AG09319 (cell line): ENCODE data around the gene KLHL42.

Experiments
- DNase-seq: peaks from one replicate; pipeline ENCODE4 v3.0.0-alpha.2; 2010; ENCODE audit warnings: low read depth; ENCODE audit errors: extremely low read depth
- TF ChIP-seq, protein P1 (sequence below): IDR thresholded peaks from 2 replicates; pipeline ENCODE4 v1.5.1; 2011; ENCODE audit warnings: low read depth, mild to moderate bottlenecking, inconsistent platforms, low read length, moderate library complexity

Gene KLHL42

DNA sequence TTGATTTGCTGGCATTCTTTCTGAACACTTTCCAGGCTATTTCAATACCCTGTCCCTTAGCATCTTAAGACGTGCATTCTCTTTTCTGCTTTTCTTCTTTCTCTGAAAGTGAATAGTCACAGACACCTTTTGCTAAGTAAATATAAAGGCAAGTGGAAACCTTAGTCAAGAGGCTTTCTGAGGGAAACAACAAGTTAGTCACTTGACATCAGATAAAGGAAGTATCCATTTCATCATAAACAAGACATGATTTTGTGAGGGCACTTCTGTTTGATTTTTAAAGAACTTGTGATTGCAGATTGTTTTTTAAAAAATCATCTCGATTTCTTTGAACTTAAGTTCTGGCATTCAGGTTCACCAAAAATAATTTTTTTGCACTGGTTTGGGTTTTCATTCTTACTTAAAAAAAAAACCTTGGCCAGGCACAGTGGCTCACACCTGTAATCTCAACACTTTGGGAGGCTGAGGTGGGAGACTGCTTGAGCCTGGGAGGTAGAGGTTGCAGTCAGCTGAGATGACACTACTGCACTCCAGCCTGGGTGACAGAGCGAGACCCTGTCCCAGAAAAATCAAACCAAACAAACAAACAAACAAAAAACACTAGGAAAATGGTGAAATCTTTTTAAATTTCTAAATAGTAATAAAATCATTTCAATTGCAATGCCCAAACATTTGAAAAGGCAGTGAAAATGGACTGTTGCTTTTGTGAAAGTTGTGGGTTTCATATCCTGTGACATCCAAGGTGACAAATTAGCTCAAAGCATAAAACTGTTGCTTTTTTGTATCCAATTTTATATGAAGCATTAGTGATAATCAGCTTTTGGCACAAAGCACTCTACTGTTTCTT lies 8.3 kb upstream of the KLHL42 start:
- TF ChIP-seq, protein P1, sequence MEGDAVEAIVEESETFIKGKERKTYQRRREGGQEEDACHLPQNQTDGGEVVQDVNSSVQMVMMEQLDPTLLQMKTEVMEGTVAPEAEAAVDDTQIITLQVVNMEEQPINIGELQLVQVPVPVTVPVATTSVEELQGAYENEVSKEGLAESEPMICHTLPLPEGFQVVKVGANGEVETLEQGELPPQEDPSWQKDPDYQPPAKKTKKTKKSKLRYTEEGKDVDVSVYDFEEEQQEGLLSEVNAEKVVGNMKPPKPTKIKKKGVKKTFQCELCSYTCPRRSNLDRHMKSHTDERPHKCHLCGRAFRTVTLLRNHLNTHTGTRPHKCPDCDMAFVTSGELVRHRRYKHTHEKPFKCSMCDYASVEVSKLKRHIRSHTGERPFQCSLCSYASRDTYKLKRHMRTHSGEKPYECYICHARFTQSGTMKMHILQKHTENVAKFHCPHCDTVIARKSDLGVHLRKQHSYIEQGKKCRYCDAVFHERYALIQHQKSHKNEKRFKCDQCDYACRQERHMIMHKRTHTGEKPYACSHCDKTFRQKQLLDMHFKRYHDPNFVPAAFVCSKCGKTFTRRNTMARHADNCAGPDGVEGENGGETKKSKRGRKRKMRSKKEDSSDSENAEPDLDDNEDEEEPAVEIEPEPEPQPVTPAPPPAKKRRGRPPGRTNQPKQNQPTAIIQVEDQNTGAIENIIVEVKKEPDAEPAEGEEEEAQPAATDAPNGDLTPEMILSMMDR = no peak
- DNase-seq = no peak

DNA sequence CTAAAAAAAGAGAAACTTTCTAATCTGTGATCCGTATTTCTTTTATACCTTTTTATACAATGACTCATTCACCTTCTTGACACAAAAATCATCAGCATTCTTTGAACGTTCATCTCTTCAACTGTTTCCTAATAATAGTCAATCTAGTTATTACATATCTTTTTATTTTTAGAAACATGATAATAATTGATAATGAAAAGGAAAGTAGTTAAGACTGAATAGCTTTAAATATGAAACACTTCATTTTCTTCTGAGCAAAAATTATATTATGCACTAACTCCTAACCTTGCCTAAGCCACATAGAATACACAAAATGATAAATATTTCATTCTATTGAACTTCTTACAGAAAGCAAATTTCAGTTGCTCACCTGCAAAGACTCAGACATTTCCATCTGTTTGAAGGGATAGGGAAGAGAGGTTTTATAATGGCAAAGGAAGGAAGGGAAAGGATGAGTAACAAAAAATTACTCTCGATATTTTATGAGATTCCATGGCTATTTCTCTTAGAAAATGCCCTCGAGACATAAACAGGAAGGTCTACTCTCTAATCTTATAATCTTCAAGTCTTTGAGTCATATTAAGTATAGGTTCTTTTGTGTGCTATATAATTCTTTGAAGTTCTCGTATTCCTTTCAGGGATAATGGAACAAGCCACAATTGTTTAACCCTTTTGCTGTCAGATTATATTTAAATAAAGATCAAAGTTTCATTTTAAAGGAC lies 7.5 kb upstream of the KLHL42 start:
- DNase-seq = no peak
- TF ChIP-seq, protein P1 = no peak

DNA sequence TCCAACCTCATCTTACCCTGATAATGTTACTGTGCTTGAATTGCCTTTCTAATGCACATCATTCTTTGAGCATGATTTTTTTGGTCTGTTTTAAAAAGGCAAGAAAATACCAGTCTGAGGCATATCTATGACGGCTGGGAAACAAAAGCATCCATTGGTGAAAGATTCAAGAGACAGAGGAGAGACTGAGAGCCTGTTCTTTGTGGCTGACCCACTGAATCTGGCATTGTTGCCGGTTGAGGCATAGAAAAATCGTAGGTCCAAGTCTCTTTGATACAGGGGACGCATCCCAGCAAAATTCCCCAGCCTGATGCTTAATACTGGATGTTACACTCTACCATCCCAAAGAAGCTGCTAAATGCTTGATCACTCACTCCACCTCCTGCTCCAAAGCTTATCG lies 2.9 kb upstream of the KLHL42 start:
- DNase-seq = no peak
- TF ChIP-seq, protein P1 = no peak

DNA sequence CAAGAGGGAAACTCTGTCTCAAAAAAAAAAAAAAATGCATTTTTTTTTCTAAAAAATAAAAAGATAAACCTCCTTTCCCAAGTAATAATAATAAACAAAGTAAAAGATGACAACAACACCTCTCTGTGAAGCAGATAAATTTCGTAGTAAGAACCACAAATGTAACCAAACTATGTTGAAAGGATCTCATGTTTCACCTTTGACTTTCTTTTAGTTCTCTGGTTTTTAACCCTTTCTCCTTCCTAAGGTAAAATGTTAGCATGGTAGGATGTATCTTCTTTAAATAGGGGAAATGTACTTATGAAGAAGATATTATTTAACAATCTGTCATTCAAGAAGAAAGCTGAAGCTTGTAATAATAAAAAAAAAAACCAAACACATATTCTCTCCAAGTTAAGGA lies 1.8 kb upstream of the KLHL42 start:
- TF ChIP-seq, protein P1 = no peak

DNA sequence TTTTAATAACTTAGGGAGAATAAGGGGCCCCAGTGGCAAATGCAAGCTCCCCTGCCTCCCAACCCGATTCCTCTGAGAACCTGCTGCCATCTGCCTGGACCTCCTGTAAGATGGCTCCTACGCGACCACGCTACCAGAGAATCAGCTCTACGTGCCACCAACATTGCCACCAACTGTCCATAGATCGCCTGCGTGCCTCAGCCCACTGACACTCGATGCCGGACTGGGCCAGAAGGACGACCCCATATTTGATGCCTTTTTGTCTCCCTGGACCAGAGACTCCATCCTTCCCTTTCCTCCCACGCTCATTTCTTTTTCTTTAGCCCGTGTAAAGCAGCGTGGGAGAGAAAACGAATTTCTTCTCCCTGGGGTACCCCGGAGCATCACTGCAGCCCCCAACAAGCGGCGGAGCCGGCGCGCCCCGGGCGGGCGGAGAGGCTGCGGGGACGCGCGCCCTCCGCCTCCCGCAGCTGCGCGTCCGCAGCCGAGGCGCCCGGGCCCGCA lies 565 bp upstream of the KLHL42 start:
- DNase-seq = no peak
- TF ChIP-seq, protein P1 = no peak

More for the DNA sequence above, 1.8 kb upstream of the KLHL42 start:
- no peak for DNase-seq

DNA sequence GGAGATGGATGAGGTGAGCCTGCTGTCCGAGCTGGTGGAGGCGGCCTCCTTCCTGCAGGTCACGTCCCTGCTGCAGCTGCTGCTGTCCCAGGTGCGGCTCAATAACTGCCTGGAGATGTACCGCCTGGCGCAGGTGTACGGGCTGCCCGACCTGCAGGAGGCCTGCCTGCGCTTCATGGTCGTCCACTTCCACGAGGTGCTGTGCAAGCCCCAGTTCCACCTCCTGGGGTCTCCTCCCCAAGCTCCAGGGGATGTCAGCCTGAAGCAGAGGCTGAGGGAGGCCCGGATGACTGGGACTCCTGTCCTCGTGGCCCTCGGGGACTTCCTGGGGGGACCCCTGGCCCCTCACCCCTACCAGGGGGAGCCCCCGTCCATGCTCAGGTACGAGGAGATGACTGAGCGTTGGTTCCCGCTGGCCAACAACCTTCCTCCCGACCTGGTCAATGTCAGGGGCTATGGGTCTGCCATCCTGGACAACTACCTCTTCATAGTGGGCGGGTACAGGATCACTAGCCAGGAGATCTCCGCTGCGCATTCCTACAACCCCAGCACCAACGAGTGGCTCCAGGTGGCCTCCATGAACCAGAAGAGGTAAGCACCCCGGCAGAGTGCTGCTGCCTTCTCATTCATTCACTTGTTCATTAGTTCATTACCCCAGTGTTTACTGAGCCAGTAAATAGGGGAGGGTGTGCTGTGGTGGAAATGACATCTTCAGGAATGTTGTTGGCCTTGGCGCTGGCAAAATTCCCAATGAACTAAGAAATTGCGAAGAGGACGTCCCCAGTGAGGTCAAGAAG lies 777 bp downstream of the KLHL42 start:
- TF ChIP-seq, protein P1 = no peak
- DNase-seq = no peak
